HepG2 (cell line): ENCODE data around the gene DDIAS. TPM values are rescaled to one million over a fixed set of nuclear protein-coding genes. Genes with fewer than 3 reads are reported as not detected.
A peak's percentile ranks its signal among the peaks of the same experiment; 100 is the strongest.

ENCODE experiments used
- ATF4 ChIP-seq, 2 experiments: fragments of 450-650 bp in 1 of 2; sonication (generic) in 1 of 2; formaldehyde crosslinking; IDR thresholded peaks; 2 replicates each; pipeline versions ENCODE4 v1.5.0 to v1.8.0; 2020 to 2022; ENCODE audit warnings: mild to moderate bottlenecking in 1 of 2, missing genetic modification reagents in 1 of 2
- CAMTA2 ChIP-seq: sonication (generic); formaldehyde crosslinking; IDR thresholded peaks from 2 replicates; pipeline ENCODE4 v1.4.0; 2020; ENCODE audit warnings: mild to moderate bottlenecking, missing genetic modification reagents, borderline replicate concordance
- CHD2 ChIP-seq: IDR thresholded peaks from 2 replicates; pipeline ENCODE4 v1.6.1; 2011; ENCODE audit warnings: low read depth, low read length, improper control_type of control experiment
- ERF ChIP-seq: IDR thresholded peaks from 2 replicates; pipeline ENCODE4 v1.6.1; 2018; ENCODE audit warnings: missing biosample characterization, missing genetic modification reagents
- KLF16 ChIP-seq, 2 experiments: sonication (generic) in 1 of 2; formaldehyde crosslinking in 1 of 2; IDR thresholded peaks; 2 replicates each; pipeline versions ENCODE4 v1.6.1 to v1.8.0; 2016 to 2023; ENCODE audit warnings: missing genetic modification reagents in 2 of 2, missing compliant biosample characterization in 1 of 2
- MTF2 ChIP-seq: sonication (generic); formaldehyde crosslinking; IDR thresholded peaks from 2 replicates; pipeline ENCODE4 v1.5.0; 2020; ENCODE audit warnings: missing genetic modification reagents, borderline replicate concordance
- MXD4 ChIP-seq: IDR thresholded peaks from 2 replicates; pipeline ENCODE4 v1.6.1; 2016; ENCODE audit warnings: mild to moderate bottlenecking, missing biosample characterization, missing genetic modification reagents
- NFRKB ChIP-seq: fragments of 450-650 bp; IDR thresholded peaks from 2 replicates; pipeline ENCODE4 v1.6.1; 2017
- NFYB ChIP-seq: sonication (generic); formaldehyde crosslinking; IDR thresholded peaks from 2 replicates; pipeline ENCODE4 v1.4.0; 2020; ENCODE audit warnings: missing genetic modification reagents
- RNF219 ChIP-seq: sonication (generic); formaldehyde crosslinking; IDR thresholded peaks from 2 replicates; pipeline ENCODE4 v1.5.0; 2020; ENCODE audit warnings: mild to moderate bottlenecking, missing genetic modification reagents
- SIX4 ChIP-seq: sonication (generic); formaldehyde crosslinking; IDR thresholded peaks from 2 replicates; pipeline ENCODE4 v1.4.0; 2020; ENCODE audit warnings: missing genetic modification reagents
- SP5 ChIP-seq: IDR thresholded peaks from 2 replicates; pipeline ENCODE4 v1.6.1; 2016; ENCODE audit warnings: low read depth, borderline replicate concordance
- YEATS4 ChIP-seq: sonication (generic); formaldehyde crosslinking; IDR thresholded peaks from 2 replicates; pipeline ENCODE4 v1.4.0; 2020; ENCODE audit warnings: missing genetic modification reagents, borderline replicate concordance
- ZNF350 ChIP-seq: sonication (generic); formaldehyde crosslinking; IDR thresholded peaks from 2 replicates; pipeline ENCODE4 v1.4.0; 2020; ENCODE audit warnings: mild to moderate bottlenecking, low read depth, missing genetic modification reagents, borderline replicate concordance
- ZNF460 ChIP-seq: sonication (generic); formaldehyde crosslinking; IDR thresholded peaks from 2 replicates; pipeline ENCODE4 v1.5.1; 2020; ENCODE audit warnings: missing genetic modification reagents, mild to moderate bottlenecking, borderline replicate concordance
- ZNF550 ChIP-seq: sonication (generic); formaldehyde crosslinking; IDR thresholded peaks from 2 replicates; pipeline ENCODE4 v1.4.0; 2020; ENCODE audit warnings: mild to moderate bottlenecking, missing genetic modification reagents, borderline replicate concordance
- ZZZ3 ChIP-seq: sonication (generic); formaldehyde crosslinking; IDR thresholded peaks from 2 replicates; pipeline ENCODE4 v1.4.0; 2020; ENCODE audit warnings: missing genetic modification reagents, mild to moderate bottlenecking, borderline replicate concordance
- polyA plus RNA-seq, 8 experiments: library from polyadenylated mRNA; depleted of rRNA in 3 of 8; stranded (reverse) in 7 of 8; unstranded in 1 of 8; fragments of >200 nt; fragmentation: Illumina TruSeq in 4 of 8; extraction: Trizol in 4 of 8; gene quantifications; 2 replicates each; pipeline versions ENCODE4 v1.2.1 to v1.2.3, GENCODE V29; 2011 to 2016; ENCODE audit warnings: low read depth in 4 of 8, missing spikeins in 1 of 8, mixed read lengths in 1 of 8; ENCODE audit not compliant: insufficient read depth in 1 of 8
- total RNA-seq, 5 experiments: library from RNA; depleted of rRNA; stranded (reverse); fragments of >200 nt; fragmentation: Illumina TruSeq; extraction: Trizol; gene quantifications; 2 replicates each; pipeline ENCODE4 v1.2.3, GENCODE V29; 2016; ENCODE audit warnings: low read depth in 1 of 5
- TF ChIP-seq, protein P1 (sequence below): sonication (generic); formaldehyde crosslinking; IDR thresholded peaks from 2 replicates; pipeline ENCODE4 v1.8.1; 2023; ENCODE audit warnings: missing genetic modification reagents, inconsistent platforms, borderline replicate concordance
- TF ChIP-seq, protein P2 (sequence below): sonication (generic); formaldehyde crosslinking; IDR thresholded peaks from 2 replicates; pipeline ENCODE4 v1.4.0; 2020; ENCODE audit warnings: missing genetic modification reagents
- TF ChIP-seq, protein P3 (sequence below): sonication (generic); formaldehyde crosslinking; IDR thresholded peaks from 2 replicates; pipeline ENCODE4 v1.8.1; 2023; ENCODE audit warnings: missing genetic modification reagents, mild to moderate bottlenecking, borderline replicate concordance

The DDIAS gene
- total and polyA plus RNA-seq, 2 of the 13 experiments (the other 11 are each of a cell fraction or from before 2014, with no cell fraction given) = 3.5 to 13.0 TPM

GRCh38 chr11:82900277-82901164 is 1.0 kb upstream of the DDIAS start, which contains the start of gene PRCP (continued):
- TF ChIP-seq RNF219 (CRISPR knock-in tag) (no peak), ATF4 (CRISPR knock-in tag; IDR thresholded peaks at IDR 0.05) (no peak), ZNF350 (CRISPR knock-in tag) (peak; percentile 18), CAMTA2 (peak; percentile 36; the same call in 1 of the 2 replicates), CHD2 (no peak), YEATS4 (CRISPR knock-in tag) (peak; percentile 68; the same call in 1 of the 2 replicates), NFRKB (no peak), MTF2 (CRISPR knock-in tag) (no peak), ERF (peak; percentile 43; the same call in 1 of the 2 replicates), NFYB (no peak), ZZZ3 (CRISPR knock-in tag) (no peak), MXD4 (CRISPR knock-in tag) (no peak), SIX4 (CRISPR knock-in tag) (no peak; the same call in 1 of the 2 replicates), ZNF550 (no peak), ZNF460 (CRISPR knock-in tag) (no peak), SP5 (CRISPR knock-in tag) (peak; percentile 89), KLF16 (CRISPR knock-in tag; IDR thresholded peaks at IDR 0.05) (0 out of 4 replicates have a peak, but pooled peaks of 1 of the 2 experiments have one; percentile 48)
- TF ChIP-seq, protein P1, sequence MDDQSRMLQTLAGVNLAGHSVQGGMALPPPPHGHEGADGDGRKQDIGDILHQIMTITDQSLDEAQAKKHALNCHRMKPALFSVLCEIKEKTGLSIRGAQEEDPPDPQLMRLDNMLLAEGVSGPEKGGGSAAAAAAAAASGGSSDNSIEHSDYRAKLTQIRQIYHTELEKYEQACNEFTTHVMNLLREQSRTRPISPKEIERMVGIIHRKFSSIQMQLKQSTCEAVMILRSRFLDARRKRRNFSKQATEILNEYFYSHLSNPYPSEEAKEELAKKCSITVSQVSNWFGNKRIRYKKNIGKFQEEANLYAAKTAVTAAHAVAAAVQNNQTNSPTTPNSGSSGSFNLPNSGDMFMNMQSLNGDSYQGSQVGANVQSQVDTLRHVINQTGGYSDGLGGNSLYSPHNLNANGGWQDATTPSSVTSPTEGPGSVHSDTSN (CRISPR knock-in tag) = no peak
- TF ChIP-seq, protein P2, sequence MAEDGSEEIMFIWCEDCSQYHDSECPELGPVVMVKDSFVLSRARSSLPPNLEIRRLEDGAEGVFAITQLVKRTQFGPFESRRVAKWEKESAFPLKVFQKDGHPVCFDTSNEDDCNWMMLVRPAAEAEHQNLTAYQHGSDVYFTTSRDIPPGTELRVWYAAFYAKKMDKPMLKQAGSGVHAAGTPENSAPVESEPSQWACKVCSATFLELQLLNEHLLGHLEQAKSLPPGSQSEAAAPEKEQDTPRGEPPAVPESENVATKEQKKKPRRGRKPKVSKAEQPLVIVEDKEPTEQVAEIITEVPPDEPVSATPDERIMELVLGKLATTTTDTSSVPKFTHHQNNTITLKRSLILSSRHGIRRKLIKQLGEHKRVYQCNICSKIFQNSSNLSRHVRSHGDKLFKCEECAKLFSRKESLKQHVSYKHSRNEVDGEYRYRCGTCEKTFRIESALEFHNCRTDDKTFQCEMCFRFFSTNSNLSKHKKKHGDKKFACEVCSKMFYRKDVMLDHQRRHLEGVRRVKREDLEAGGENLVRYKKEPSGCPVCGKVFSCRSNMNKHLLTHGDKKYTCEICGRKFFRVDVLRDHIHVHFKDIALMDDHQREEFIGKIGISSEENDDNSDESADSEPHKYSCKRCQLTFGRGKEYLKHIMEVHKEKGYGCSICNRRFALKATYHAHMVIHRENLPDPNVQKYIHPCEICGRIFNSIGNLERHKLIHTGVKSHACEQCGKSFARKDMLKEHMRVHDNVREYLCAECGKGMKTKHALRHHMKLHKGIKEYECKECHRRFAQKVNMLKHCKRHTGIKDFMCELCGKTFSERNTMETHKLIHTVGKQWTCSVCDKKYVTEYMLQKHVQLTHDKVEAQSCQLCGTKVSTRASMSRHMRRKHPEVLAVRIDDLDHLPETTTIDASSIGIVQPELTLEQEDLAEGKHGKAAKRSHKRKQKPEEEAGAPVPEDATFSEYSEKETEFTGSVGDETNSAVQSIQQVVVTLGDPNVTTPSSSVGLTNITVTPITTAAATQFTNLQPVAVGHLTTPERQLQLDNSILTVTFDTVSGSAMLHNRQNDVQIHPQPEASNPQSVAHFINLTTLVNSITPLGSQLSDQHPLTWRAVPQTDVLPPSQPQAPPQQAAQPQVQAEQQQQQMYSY (CRISPR knock-in tag) = no peak
- TF ChIP-seq, protein P3, sequence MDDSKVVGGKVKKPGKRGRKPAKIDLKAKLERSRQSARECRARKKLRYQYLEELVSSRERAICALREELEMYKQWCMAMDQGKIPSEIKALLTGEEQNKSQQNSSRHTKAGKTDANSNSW = no peak
